ENCODE data around the gene BABAM2.

Gene BABAM2

DNA sequence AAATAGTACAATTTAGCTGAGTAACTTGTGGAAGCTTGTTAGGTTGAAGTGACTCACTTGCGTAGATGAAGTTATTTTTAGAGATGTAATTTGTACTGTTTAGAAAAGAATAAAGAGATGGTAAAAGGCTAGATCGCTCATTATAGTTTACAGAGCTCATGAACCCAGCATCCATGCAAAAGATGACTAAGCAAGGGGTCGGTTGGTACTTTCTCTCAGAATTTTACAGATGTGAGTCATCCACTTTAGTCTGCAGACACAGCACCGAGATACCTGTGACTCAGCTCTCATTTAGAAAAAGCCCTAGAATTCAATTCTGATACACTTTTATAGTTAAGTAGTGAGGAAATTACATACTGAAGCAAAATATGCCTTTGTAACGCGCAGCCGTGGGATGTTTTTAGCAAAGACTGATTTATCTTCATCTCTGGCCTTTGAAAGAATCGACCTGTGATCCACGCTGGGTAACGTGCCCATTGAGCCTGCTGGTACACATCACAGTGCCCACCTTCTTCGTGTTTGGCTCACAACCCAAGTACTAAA, 385.6 kb downstream of the BABAM2 start:
- TF ChIP-seq, protein P1, sequence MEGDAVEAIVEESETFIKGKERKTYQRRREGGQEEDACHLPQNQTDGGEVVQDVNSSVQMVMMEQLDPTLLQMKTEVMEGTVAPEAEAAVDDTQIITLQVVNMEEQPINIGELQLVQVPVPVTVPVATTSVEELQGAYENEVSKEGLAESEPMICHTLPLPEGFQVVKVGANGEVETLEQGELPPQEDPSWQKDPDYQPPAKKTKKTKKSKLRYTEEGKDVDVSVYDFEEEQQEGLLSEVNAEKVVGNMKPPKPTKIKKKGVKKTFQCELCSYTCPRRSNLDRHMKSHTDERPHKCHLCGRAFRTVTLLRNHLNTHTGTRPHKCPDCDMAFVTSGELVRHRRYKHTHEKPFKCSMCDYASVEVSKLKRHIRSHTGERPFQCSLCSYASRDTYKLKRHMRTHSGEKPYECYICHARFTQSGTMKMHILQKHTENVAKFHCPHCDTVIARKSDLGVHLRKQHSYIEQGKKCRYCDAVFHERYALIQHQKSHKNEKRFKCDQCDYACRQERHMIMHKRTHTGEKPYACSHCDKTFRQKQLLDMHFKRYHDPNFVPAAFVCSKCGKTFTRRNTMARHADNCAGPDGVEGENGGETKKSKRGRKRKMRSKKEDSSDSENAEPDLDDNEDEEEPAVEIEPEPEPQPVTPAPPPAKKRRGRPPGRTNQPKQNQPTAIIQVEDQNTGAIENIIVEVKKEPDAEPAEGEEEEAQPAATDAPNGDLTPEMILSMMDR (IDR thresholded peaks at IDR 0.05; ENCODE audit: low read depth, low read length, missing control alignments): no peak
- no peak overlapping the region for H3K4me3 ChIP-seq (ENCODE audit: low read depth, low read length)
- DNase-seq (ENCODE audit: low read depth): peak; percentile 95
- in situ Hi-C loops (cut with HindIII; ENCODE audit: low sequenced_read_pairs): loop anchor here (5.0 kb wide), 1 partner anchor 51 kb away; no protein-coding TSS in a partner anchor

DNA sequence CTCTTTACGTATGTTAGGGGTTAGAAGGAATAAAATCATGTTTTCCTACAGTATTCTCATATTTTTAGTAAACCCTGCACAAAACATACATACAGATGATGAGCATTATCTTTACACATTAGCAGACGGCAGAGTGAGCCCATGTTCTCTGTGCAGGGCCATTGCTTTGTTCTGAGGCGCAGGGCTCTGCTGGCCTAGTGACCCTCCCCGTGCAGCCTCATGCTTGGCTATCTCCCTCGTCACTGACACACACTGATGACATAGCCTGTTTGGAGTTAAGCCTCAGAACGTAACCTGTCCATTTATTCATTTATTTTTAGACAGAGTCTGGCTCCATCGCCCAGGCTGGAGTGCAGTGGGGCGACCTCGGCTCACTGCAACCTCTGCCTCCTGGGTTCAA, 386.3 kb downstream of the BABAM2 start:
- TF ChIP-seq, protein P1 (IDR thresholded peaks at IDR 0.05; ENCODE audit: low read depth, low read length, missing control alignments): no peak
- no peak overlapping the region for H3K4me3 ChIP-seq (ENCODE audit: low read depth, low read length)
- in situ Hi-C loops (cut with HindIII; ENCODE audit: low sequenced_read_pairs): loop anchor here (5.0 kb wide), 1 partner anchor 50 kb away; no protein-coding TSS in a partner anchor
- DNase-seq (ENCODE audit: low read depth): no peak

GRCh38 chr2:28277466-28277865, 386.9 kb downstream of the BABAM2 start:
- TF ChIP-seq, protein P1 (IDR thresholded peaks at IDR 0.05; ENCODE audit: low read depth, low read length, missing control alignments): no peak
- DNase-seq (ENCODE audit: low read depth): no peak
- H3K4me3 ChIP-seq (ENCODE audit: low read depth, low read length): no peak overlapping the region
- in situ Hi-C loops (cut with HindIII; ENCODE audit: low sequenced_read_pairs): loop anchor here (5.0 kb wide), 1 partner anchor 50 kb away; no protein-coding TSS in a partner anchor

DNA sequence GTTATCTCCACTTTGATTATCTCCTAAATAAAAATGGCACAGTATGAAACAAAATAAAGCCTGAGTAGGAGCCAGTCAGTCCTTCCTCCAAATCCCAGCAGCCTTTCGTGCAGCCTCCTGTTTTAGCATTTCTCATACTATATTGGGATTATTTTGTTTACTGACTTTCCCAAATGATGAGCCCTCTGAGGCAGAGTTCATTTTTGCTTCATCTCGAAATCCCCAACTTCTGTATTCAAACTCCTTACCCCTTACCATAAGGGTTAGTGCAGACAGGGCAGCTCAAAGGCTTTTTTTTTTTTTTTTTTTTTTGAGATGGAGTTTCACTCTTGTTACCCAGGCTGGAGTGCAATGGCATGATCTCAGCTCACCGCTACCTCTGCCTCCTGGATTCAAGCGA, 388.8 kb downstream of the BABAM2 start:
- H3K4me3 ChIP-seq (ENCODE audit: low read depth, low read length): no peak overlapping the region
- TF ChIP-seq, protein P1 (IDR thresholded peaks at IDR 0.05; ENCODE audit: low read depth, low read length, missing control alignments): no peak
- in situ Hi-C loops (cut with HindIII; ENCODE audit: low sequenced_read_pairs): loop anchor here (5.0 kb wide), 1 partner anchor 48 kb away; no protein-coding TSS in a partner anchor
- no peak for DNase-seq (ENCODE audit: low read depth)

DNA sequence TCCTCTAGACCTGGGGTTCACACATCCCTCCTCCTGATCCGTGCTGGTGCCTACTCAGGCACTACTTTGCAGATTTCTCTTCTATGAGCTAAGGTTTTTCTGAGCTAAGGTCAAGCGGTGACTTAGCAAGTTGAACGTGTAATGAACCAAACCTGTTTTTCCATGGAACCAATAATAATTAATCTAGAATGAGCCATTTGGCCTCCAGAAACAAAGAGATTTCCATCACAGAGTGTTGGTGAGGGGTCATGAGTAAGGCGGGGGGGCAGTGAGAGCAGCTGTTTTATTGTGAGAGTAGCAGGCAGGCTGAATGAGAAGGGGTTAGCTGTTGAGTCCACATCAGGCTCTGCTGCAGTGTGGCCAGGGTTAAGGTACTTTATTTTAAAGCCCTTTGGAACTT, 390.1 kb downstream of the BABAM2 start:
- H3K4me3 ChIP-seq (ENCODE audit: low read depth, low read length): no peak overlapping the region
- in situ Hi-C loops (cut with HindIII; ENCODE audit: low sequenced_read_pairs): no loop called here
- TF ChIP-seq, protein P1 (IDR thresholded peaks at IDR 0.05; ENCODE audit: low read depth, low read length, missing control alignments): no peak
- DNase-seq (ENCODE audit: low read depth): no peak

DNA sequence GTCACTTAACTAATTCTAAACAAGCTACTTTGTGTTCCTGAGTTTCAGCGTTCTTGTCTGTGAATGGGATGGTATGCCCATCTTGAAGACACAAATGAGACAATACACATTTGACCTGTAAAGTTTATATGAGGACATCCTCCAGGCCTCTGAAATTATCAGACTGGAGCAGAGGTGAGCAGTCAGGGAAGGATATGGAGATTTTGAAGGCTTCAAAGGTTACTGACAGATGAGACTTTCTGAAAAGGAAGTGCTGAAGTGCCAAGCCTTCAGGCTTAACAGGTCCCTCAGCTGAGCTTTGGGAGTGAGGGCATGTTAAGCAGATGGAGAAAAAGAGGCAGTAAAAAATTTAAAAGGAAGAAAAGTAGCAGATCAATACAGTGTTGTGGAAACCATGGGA, 391.2 kb downstream of the BABAM2 start:
- TF ChIP-seq, protein P1 (IDR thresholded peaks at IDR 0.05; ENCODE audit: low read depth, low read length, missing control alignments): no peak
- no peak for DNase-seq (ENCODE audit: low read depth)
- in situ Hi-C loops (cut with HindIII; ENCODE audit: low sequenced_read_pairs): no loop called here
- no peak overlapping the region for H3K4me3 ChIP-seq (ENCODE audit: low read depth, low read length)

All from astrocyte of the cerebellum (primary cell).